Karpas-422 (cell line): ENCODE measurements around the gene PARN. TPM values are rescaled to one million over a fixed set of nuclear protein-coding genes. Genes with fewer than 3 reads are reported as not detected.

Source experiments
- DNase-seq: peaks from one replicate; pipeline ENCODE4 v3.0.0-alpha.2; 2015
- H2AFZ ChIP-seq: fragments of 200-600 bp; sonication (generic); 2 replicates; pipeline ENCODE4 v1.6.1; 2014; ENCODE audit warnings: antibody characterized with exemption, low read length, mixed read lengths
- H3K27ac ChIP-seq: fragments of 200-600 bp; sonication (generic); 2 replicates; pipeline ENCODE4 v1.5.1; 2014; ENCODE audit warnings: mild to moderate bottlenecking, low read length, moderate library complexity
- H3K27me3 ChIP-seq: fragments of 200-600 bp; sonication (generic); 2 replicates; pipeline ENCODE4 v1.6.1; 2014; ENCODE audit warnings: low read length, mixed read lengths
- H3K36me3 ChIP-seq: fragments of 200-600 bp; sonication (generic); 2 replicates; pipeline ENCODE4 v1.6.1; 2014; ENCODE audit warnings: low read length, mixed read lengths; ENCODE audit not compliant: insufficient read depth
- H3K4me1 ChIP-seq: fragments of 200-600 bp; sonication (generic); 2 replicates; pipeline ENCODE4 v1.6.1; 2014; ENCODE audit warnings: mild to moderate bottlenecking, low read length, mixed read lengths
- H3K4me2 ChIP-seq: fragments of 200-600 bp; sonication (generic); 2 replicates; pipeline ENCODE4 v1.6.1; 2014; ENCODE audit warnings: low read length, low read depth, mild to moderate bottlenecking; ENCODE audit not compliant: poor library complexity, severe bottlenecking
- H3K4me3 ChIP-seq: fragments of 200-600 bp; sonication (generic); 2 replicates; pipeline ENCODE4 v1.5.1; 2014; ENCODE audit warnings: mild to moderate bottlenecking, antibody characterized with exemption, low read length, mixed read lengths
- H3K79me2 ChIP-seq: fragments of 200-600 bp; sonication (generic); 2 replicates; pipeline ENCODE4 v1.6.1; 2014; ENCODE audit warnings: mild to moderate bottlenecking, low read length, mixed read lengths
- H3K9ac ChIP-seq: fragments of 200-600 bp; sonication (generic); 2 replicates; pipeline ENCODE4 v1.6.0; 2014; ENCODE audit warnings: low read length
- H3K9me2 ChIP-seq: fragments of 200-600 bp; sonication (generic), shearing (Covaris generic); replicated peaks from 2 replicates; pipeline ENCODE4 v1.6.0; 2014; ENCODE audit warnings: mild to moderate bottlenecking, low read length, moderate library complexity; ENCODE audit not compliant: insufficient read depth
- H3K9me3 ChIP-seq: fragments of 300-700, 200-600 bp; sonication (generic); 2 replicates; pipeline ENCODE4 v1.6.1; 2014; ENCODE audit warnings: low read length, mixed read lengths
- H4K20me1 ChIP-seq: fragments of 200-600 bp; sonication (generic); 2 replicates; pipeline ENCODE4 v1.6.1; 2014; ENCODE audit warnings: mild to moderate bottlenecking, antibody characterized with exemption, low read length, low read depth; ENCODE audit not compliant: insufficient read depth
- total RNA-seq: library from RNA; depleted of rRNA; stranded (reverse); fragments of >200 nt; shearing (Covaris generic); gene quantifications from 2 replicates; pipeline ENCODE4 v1.2.3, GENCODE V29; 2014; ENCODE audit warnings: low replicate concordance

The PARN gene
- total RNA-seq, 1 experiment from 2014 or later, result 90.9 TPM

- peak overlapping the region; percentile 54 for H3K4me3 ChIP-seq
- peaks cover 21% of the 10 kb centered on the region for H3K79me2 ChIP-seq
- DNase-seq, result peak; percentile 41
- peak overlapping the region; percentile 53 for H3K9ac ChIP-seq
- no peaks in the 10 kb centered on the region for H3K27me3 ChIP-seq
- H2AFZ ChIP-seq, result no peak overlapping the region
- peak overlapping the region; percentile 70 for H3K4me2 ChIP-seq
- H3K9me3 ChIP-seq, result no peaks in the 10 kb centered on the region
- no peaks in the 10 kb centered on the region for H3K9me2 ChIP-seq
- H3K36me3 ChIP-seq, result no peaks in the 10 kb centered on the region
- H4K20me1 ChIP-seq, result no peaks in the 10 kb centered on the region
- peak overlapping the region; percentile 78 for H3K27ac ChIP-seq
- peaks cover 37% of the 10 kb centered on the region for H3K4me1 ChIP-seq
Measured at GRCh38 chr16:14564323-14564722, 65.7 kb downstream of the PARN start.

GRCh38 chr16:14562691-14563491 lies 67.2 kb downstream of the PARN start:
- no peaks in the 10 kb centered on the region for H3K36me3 ChIP-seq

GRCh38 chr16:14560523-14560922 lies 69.5 kb downstream of the PARN start:
- H3K9me3 ChIP-seq, result no peaks in the 10 kb centered on the region
- DNase-seq, result no peak
- no peak overlapping the region for H3K4me3 ChIP-seq
- H4K20me1 ChIP-seq, result no peaks in the 10 kb centered on the region
- no peak overlapping the region for H3K9ac ChIP-seq
- no peaks in the 10 kb centered on the region for H3K9me2 ChIP-seq
- H3K27ac ChIP-seq, result no peak overlapping the region
- H3K4me1 ChIP-seq, result peaks cover 18% of the 10 kb centered on the region
- H2AFZ ChIP-seq, result no peak overlapping the region
- no peak overlapping the region for H3K4me2 ChIP-seq
- H3K36me3 ChIP-seq, result no peaks in the 10 kb centered on the region
- peaks cover 18% of the 10 kb centered on the region for H3K79me2 ChIP-seq
- no peaks in the 10 kb centered on the region for H3K27me3 ChIP-seq

More at GRCh38 chr16:14562691-14563491, 67.2 kb downstream of the PARN start:
- peaks cover 21% of the 10 kb centered on the region for H3K79me2 ChIP-seq
- no peak overlapping the region for H3K9ac ChIP-seq
- no peaks in the 10 kb centered on the region for H4K20me1 ChIP-seq
- H3K9me3 ChIP-seq, result no peaks in the 10 kb centered on the region
- H3K4me2 ChIP-seq, result no peak overlapping the region
- H3K4me3 ChIP-seq, result no peak overlapping the region
- no peaks in the 10 kb centered on the region for H3K9me2 ChIP-seq
- H2AFZ ChIP-seq, result no peak overlapping the region
- H3K4me1 ChIP-seq, result peaks cover 37% of the 10 kb centered on the region
- H3K27ac ChIP-seq, result no peak overlapping the region
- DNase-seq, result no peak
- H3K27me3 ChIP-seq, result no peaks in the 10 kb centered on the region

- H3K4me2 ChIP-seq, result no peak overlapping the region
Measured at GRCh38 chr16:14559809-14560241, 70.2 kb downstream of the PARN start.

GRCh38 chr16:14553447-14553846 lies 76.6 kb downstream of the PARN start:
- Histone ChIP-seq H3K27me3 (no peaks in the 10 kb centered on the region), H3K4me3 (no peak overlapping the region), H3K4me2 (no peak overlapping the region), H3K4me1 (peaks cover 10% of the 10 kb centered on the region), H3K9me3 (no peaks in the 10 kb centered on the region), H3K9me2 (no peaks in the 10 kb centered on the region), H4K20me1 (no peaks in the 10 kb centered on the region), H2AFZ (no peak overlapping the region), H3K9ac (no peak overlapping the region), H3K79me2 (peaks cover 24% of the 10 kb centered on the region), H3K36me3 (peaks cover 6% of the 10 kb centered on the region; the same call in 1 of the 2 replicates), H3K27ac (no peak overlapping the region)
- DNase-seq, result no peak

More at GRCh38 chr16:14559809-14560241, 70.2 kb downstream of the PARN start:
- H3K4me3 ChIP-seq, result no peak overlapping the region
- peaks cover 3% of the 10 kb centered on the region; the same call in 1 of the 2 replicates for H3K36me3 ChIP-seq
- H4K20me1 ChIP-seq, result no peaks in the 10 kb centered on the region
- H3K79me2 ChIP-seq, result peaks cover 15% of the 10 kb centered on the region
- no peak overlapping the region for H3K9ac ChIP-seq
- no peak overlapping the region for H3K27ac ChIP-seq
- no peaks in the 10 kb centered on the region for H3K9me3 ChIP-seq
- no peak for DNase-seq
- no peak overlapping the region for H2AFZ ChIP-seq
- peaks cover 18% of the 10 kb centered on the region for H3K4me1 ChIP-seq
- no peaks in the 10 kb centered on the region for H3K27me3 ChIP-seq
- H3K9me2 ChIP-seq, result no peaks in the 10 kb centered on the region

- Histone ChIP-seq H3K4me3 (no peak overlapping the region), H3K9me2 (no peaks in the 10 kb centered on the region), H3K4me1 (peaks cover 2% of the 10 kb centered on the region), H4K20me1 (no peaks in the 10 kb centered on the region), H3K36me3 (peaks cover 3% of the 10 kb centered on the region; the same call in 1 of the 2 replicates), H3K4me2 (no peak overlapping the region), H3K79me2 (peaks cover 43% of the 10 kb centered on the region), H2AFZ (no peak overlapping the region), H3K9ac (no peak overlapping the region), H3K27ac (no peak overlapping the region), H3K27me3 (no peaks in the 10 kb centered on the region), H3K9me3 (no peaks in the 10 kb centered on the region)
- DNase-seq, result no peak
Measured at GRCh38 chr16:14549789-14550153, 80.3 kb downstream of the PARN start.

GRCh38 chr16:14548933-14549788 lies 80.9 kb downstream of the PARN start:
- H3K36me3 ChIP-seq, result peaks cover 3% of the 10 kb centered on the region; the same call in 1 of the 2 replicates
- no peak overlapping the region for H3K4me3 ChIP-seq
- no peaks in the 10 kb centered on the region for H3K27me3 ChIP-seq
- no peaks in the 10 kb centered on the region for H3K9me2 ChIP-seq
- H3K27ac ChIP-seq, result no peak overlapping the region
- DNase-seq, result no peak
- no peak overlapping the region for H2AFZ ChIP-seq
- no peaks in the 10 kb centered on the region for H3K9me3 ChIP-seq
- no peak overlapping the region for H3K4me2 ChIP-seq
- peaks cover 46% of the 10 kb centered on the region for H3K79me2 ChIP-seq
- H3K4me1 ChIP-seq, result no peaks in the 10 kb centered on the region
- no peaks in the 10 kb centered on the region for H4K20me1 ChIP-seq
- H3K9ac ChIP-seq, result no peak overlapping the region

- no peak overlapping the region for H3K27ac ChIP-seq
- H3K9me3 ChIP-seq, result no peaks in the 10 kb centered on the region
- H3K79me2 ChIP-seq, result peaks cover 59% of the 10 kb centered on the region
- DNase-seq, result no peak
- H3K27me3 ChIP-seq, result no peaks in the 10 kb centered on the region
- no peaks in the 10 kb centered on the region for H4K20me1 ChIP-seq
- no peaks in the 10 kb centered on the region for H3K9me2 ChIP-seq
- H3K9ac ChIP-seq, result no peak overlapping the region
- no peak overlapping the region for H3K4me2 ChIP-seq
- no peak overlapping the region for H2AFZ ChIP-seq
- no peak overlapping the region for H3K4me3 ChIP-seq
- H3K36me3 ChIP-seq, result peaks cover 14% of the 10 kb centered on the region; the same call in 1 of the 2 replicates
- H3K4me1 ChIP-seq, result no peaks in the 10 kb centered on the region
Measured at GRCh38 chr16:14545346-14545884, 84.6 kb downstream of the PARN start.
